ENCODE results near the gene ZNF782.
"Not testable (repeated sequence)": the region's sequence is repeated elsewhere in the genome, so short reads cannot be mapped to it uniquely, and the experiment has no call there.

The ZNF782 gene

GRCh38 chr9:96853781-96854650 lies at the start of gene ZNF782:
Gene ZNF782 (minus strand): TSS chr9:96854514. CDS start chr9:96851961, 2,553 bp downstream.
- peak; percentile 95 for DNase-seq

DNA sequence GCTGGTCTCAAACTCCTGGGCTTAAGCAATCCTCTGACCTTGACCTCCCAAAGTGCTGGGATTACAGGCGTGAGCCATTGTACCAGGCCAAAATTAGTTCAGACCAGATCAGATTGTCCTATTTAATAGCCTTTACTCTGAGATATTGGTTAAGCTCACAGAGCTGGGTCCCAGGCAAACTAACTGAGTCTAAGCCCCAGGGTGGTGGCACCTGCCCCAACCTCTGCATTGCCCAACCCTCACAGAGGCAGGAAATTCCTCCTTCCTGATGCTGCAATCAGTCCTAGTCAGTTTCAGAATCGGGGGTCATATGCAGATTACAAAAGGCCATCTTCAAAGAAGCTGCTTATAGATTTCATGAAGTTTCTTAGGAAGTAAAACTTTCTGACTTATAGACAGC lies 45.7 kb upstream of the ZNF782 start:
- not testable (repeated sequence) for DNase-seq

DNA sequence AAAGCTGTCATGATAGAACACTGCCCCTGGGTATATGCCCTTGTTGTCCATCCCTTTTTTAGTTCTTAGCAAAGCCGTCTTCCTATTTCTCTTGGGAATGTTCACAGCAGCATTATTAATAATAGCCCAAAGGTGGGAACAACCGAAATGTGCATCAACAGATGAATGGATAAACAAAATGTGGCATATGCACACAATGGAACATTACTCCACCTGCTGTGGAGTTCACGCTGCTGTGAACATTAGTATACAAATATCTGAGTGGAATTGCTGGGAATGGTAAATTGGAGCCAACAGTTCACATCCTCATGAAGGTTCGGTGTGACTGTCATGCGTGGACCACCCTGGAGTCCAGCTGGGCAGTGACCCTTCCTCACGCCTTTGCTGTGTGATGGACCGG lies 37.8 kb upstream of the ZNF782 start:
- no peak for DNase-seq

DNA sequence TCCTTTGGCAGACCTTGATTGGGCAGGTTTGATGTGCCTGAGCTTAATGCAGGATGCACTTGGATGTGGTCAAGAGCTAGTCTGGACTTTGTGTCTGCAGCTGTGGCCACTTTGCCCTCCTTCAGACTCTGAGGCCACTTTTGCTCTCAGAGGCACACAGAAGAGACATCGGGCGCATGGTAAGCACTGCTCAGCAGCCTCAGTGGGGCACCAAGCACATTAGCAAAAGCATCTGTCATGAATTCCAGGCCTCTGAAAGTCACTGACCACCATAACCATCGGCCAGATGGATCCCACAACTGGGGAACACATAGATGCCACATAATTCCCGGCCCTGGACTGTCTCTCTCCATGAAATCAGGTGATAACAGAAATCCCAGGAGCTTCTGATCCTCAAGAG lies 34.3 kb upstream of the ZNF782 start:
- DNase-seq, result no peak

DNA sequence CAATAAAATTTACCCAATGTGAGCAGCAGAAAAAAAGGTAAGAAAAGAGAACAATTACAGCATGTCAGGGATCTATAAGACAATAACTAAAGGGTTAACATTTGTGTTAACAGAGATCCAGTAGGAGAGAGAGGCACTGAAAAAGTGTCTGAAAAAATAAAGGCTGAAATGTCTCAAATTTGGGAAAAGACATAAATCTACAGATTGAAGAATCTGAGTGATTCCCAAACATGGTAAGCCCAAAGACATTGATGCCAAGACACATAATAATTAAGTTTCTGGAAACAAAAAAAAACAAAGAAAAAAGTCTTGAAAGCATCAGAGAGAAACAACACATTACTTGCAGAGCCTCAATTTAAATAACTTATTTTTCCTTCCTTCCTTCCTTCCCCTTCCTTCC lies 31.1 kb upstream of the ZNF782 start:
- DNase-seq, result no peak

DNA sequence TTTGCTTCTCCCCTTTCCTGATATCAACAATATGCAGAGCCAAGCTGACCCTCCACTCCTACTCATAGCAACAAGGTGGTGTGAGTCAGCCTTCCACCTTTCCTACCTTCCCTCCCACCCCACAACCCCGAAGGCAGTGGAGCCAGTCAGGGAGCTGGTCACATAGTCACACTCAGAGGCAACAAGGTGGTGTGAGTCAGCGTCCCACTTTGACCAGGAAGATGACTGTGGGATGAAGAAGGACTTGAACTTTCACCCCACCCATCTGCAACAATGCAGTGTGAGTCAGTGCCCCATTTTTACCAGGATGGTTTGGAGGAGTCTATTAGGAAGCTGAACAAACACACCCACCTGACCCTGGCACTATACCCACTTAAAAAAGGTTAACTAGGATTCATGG lies 30.1 kb upstream of the ZNF782 start:
- peak; percentile 91 for DNase-seq

DNA sequence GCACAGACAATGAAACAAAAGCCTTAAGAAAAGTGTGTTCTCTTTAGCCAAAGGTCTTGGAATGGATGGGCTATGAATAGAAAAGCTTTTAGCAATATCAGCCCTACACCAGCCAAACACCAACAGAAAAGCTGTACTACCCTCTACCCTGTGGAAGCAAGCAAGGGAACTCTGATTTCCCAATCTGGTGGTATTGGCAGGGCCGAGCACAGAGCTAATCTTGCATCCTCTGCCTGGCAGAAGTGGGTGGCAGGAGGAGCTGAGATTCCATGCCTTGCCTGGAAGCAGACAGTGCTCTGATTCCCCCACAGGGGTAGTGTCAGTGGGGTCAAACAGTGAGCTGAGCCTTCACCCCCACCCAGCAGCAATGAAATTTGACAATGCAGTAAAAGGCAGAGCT lies 29.6 kb upstream of the ZNF782 start:
- DNase-seq, result no peak

GRCh38 chr9:96877269-96877668 lies 23.0 kb upstream of the ZNF782 start:
- DNase-seq, result no peak

DNA sequence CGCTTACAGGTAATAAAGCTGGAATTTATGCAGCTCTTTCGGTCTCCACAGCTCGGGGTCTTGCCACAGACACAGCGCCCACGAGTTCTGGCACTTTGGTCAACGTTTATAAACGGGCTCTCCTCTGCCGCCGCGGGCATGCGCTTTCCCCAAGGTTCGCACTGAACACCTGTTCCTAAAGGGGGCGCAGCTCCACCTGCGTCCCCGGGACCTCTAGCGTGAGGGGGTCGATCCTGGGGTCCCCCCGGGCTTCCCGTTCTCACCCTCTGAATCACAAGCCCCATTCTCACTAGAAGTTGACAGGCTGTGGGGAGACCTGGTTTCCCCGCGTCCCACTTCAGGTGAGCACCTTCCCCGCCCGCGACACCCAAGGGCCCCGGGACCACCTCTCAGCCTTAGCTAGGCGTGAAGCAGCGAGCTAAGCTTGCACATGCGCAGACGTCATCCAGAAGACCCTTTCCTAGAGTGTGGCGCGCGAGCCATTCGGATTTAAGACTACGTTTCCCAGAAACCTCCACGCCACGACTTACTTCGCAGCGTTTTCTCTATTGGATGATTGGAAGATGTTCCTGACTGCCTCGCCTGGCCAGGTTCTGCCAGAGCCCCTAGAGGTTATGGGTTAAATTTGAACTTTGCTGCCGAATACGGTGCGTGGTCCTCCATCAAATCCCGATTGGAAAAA lies 21.3 kb upstream of the ZNF782 start:
- DNase-seq, result peak; percentile 92

DNA sequence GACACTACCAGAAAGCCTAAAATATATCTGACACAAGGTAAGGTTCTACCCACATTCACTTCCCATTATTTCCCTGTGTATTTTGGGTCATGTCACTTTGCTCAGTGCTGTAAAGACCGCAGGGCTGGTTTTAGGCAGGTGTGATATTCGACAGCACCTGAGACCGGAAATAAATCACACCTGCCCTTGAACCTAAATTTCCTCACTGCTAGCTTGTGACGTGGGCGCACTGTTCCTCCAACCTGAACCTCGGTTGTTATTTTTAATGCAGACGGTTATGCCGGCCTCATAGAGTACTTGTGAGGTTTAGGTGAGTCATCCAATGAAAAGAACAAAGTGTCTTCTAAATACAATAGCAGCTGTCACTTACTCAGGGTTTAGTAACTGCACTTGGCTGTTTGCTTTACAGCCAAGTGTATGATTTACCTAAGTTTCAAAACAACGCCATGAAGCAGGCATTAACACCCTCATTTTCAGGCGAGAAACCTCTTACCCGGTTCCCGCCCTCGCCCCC lies 20.7 kb upstream of the ZNF782 start:
- DNase-seq, result peak; percentile 97

DNA sequence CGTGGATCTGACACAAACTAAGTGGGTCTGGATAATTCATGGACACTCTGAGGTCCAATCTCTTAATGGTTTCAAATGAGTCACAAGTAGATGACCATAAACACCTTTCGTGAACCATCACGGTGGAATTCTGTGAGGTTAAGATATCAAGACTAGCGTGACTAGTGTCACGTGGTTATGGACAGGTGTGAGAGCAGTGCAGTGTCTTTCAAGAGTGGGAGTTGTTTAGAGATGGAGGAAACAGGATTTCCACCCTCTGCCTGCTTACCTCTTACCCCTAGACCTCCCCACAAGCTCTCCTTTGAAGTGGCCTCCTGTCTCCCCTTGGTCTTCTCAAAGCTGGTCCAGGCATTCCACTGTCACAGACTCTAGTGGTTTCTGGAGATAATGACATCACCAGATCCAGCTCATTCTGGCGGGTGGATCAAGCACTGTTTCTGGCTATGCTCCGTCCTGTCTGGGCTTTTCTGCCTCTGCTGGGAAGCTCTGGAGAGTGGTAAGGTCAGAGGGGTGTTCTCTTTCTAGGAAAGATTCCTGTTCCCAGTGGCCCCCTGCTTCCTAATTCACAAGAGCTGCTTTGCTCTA lies 20.0 kb upstream of the ZNF782 start:
- DNase-seq, result peak; percentile 83

- no peak for DNase-seq
Measured at GRCh38 chr9:96871176-96871575, 16.9 kb upstream of the ZNF782 start.

DNA sequence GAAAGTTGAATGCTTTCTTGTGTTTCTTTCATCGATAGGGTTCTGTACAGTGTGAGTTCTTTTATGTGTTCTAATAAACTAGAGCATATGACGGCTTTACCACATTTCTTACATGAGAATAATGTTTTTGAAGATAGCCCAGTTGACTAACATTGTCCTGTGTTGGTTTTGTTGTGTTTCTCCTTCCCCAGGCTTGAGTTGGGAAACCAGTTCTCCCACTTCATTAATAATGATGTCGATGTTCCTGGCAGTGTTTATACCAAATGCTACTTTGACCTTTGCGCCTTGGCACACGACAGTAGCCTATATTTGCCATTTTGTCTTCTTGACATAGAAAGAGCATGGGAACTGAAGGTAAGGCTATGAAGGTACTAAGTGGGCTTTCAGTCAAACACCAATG lies 14.4 kb upstream of the ZNF782 start:
- peak; percentile 93 for DNase-seq

GRCh38 chr9:96867079-96867804 lies 12.9 kb upstream of the ZNF782 start:
- DNase-seq, result no peak

DNA sequence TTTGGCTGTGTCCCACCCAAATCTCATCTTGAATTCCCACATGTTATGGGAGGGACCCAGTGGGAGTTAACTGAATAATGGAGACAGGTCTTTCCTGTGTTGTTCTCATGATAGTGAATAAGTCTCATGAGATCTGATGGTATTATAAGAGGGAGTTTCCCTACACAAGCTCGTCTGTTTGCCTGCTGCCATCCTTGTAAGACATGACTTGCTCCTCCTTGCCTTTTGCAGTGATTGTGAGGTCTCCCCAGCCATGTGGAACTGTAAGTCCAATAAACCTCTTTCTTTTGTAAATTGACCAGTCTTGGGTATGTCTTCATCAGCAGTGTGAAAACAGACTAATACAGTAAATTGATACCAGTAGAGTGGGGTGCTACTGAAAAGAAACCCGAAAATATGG lies 10.9 kb upstream of the ZNF782 start:
- not testable (repeated sequence) for DNase-seq

- DNase-seq, result no peak
Measured at GRCh38 chr9:96859461-96860198, 5.3 kb upstream of the ZNF782 start.

GRCh38 chr9:96858670-96859069 lies 4.4 kb upstream of the ZNF782 start:
- no peak for DNase-seq

DNA sequence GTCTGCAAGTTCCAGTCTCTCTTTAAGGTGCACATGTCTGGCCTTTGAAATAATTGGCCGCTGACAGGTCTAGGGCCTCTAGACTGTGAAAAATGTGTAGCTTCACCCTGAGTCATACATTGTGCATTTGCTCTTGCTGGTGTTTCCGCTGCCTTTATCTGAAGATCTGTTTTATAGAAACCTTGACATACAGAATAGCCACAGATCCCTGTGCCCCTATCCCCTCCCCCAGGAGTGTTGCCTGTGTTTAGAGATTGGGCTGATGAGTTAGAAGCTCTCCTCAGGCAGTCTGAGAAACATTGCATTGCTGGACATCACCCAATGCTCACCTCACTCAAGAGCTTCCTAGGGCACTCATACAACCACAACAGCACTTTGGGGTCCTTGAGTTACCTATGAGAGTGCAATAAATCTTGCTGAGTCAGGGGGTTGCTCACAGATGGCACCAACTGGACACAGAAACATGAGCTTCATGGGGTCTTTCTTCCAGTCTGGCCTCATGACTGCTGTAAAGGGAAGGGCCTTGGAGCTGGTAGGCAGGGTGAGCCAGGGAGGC lies 3.8 kb upstream of the ZNF782 start:
- DNase-seq, result peak; percentile 25

DNA sequence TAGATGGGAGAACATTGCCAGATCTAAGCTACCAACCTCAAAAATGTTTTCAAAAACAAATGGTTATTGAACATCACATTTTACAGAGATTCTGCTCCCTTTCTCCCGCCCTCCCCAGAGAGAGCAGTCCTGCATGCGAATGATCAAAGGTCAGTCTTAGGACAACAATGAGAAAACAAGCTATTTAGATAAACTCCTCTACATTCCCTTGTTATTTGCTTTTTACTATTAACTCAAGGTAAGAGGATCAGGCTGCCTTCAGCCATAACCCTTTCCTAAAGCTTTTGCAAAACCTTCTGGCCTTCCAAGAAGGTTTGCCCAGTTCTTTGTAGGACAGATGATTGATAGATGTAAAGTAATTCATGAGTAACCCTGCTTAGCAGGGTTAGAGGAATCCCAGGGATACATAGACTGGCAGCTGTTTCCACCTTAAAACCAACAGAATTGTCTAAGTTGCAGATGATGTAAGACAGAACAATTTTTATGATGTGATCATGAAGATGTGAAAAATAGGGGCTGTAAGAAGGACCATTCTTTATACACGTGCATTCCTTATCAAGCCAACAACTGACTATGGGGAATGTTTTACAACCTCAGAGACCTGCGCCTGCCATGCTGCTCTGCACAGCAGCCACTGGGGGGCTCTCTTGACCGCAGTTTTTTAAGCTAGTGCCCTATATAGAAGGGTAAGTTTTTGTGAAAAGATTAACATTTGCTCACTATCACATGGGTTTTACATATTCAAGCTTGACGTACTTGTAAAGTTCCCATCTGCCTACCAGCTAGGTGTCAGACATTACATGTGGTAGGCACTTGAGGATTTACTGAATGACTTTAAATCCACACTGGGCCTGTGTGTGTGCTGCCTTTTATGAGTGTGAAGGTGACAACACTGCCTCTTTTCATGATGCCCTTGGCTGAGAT lies 2.3 kb upstream of the ZNF782 start:
- peak; percentile 88 for DNase-seq

GRCh38 chr9:96854651-96855273 lies 448 bp upstream of the ZNF782 start:
- DNase-seq, result peak; percentile 9

Measured in DMS53 (cell line).